G401 (cell line): ENCODE results near the gene PDE10A. TPM values are rescaled to one million over a fixed set of nuclear protein-coding genes. Genes with fewer than 3 reads are reported as not detected.
"Not testable (repeated sequence)": the region's sequence is repeated elsewhere in the genome, so short reads cannot be mapped to it uniquely, and the experiment has no call there.

Experiments used
- DNase-seq: peaks from one replicate; pipeline ENCODE4 v3.0.0-alpha.2; 2015; ENCODE audit warnings: low spot score
- in situ Hi-C: cut with HindIII; loops from 2 replicates; pipeline ENCODE4 v1.10.0; 2016; ENCODE audit warnings: low sequenced_read_pairs, mixed read lengths
- total RNA-seq: library from RNA; depleted of rRNA; stranded (reverse); fragments of >200 nt; shearing (Covaris generic); gene quantifications from 2 replicates; pipeline ENCODE4 v1.2.3, GENCODE V29; 2014

The PDE10A gene
- total RNA-seq, 1 experiment from 2014 or later: not detected

- DNase-seq, in situ Hi-C loops: not testable (repeated sequence)
These were observed 203.3 kb downstream of the PDE10A start for GRCh38 chr6:165459605-165460301.

GRCh38 chr6:165458134-165458533 is 204.9 kb downstream of the PDE10A start:
- in situ Hi-C loops: no loop called here
- no peak for DNase-seq

GRCh38 chr6:165456286-165456685 is 206.8 kb downstream of the PDE10A start:
- in situ Hi-C loops: no loop called here
- no peak for DNase-seq

- in situ Hi-C loops: no loop called here
These were observed 207.6 kb downstream of the PDE10A start for GRCh38 chr6:165455488-165455887.

GRCh38 chr6:165453395-165453794 is 209.6 kb downstream of the PDE10A start:
- in situ Hi-C loops: no loop called here

More at GRCh38 chr6:165455488-165455887, 207.6 kb downstream of the PDE10A start:
- DNase-seq: no peak

GRCh38 chr6:165451838-165452237 is 211.2 kb downstream of the PDE10A start:
- in situ Hi-C loops: no loop called here
- DNase-seq: no peak

More at GRCh38 chr6:165453395-165453794, 209.6 kb downstream of the PDE10A start:
- no peak for DNase-seq

- no peak for DNase-seq
- in situ Hi-C loops: no loop called here
These were observed 214.8 kb downstream of the PDE10A start for GRCh38 chr6:165448210-165448609.

GRCh38 chr6:165447141-165447540 is 215.9 kb downstream of the PDE10A start:
- in situ Hi-C loops: no loop called here
- DNase-seq: peak; percentile 49

- in situ Hi-C loops: no loop called here
- no peak for DNase-seq
These were observed 216.7 kb downstream of the PDE10A start for GRCh38 chr6:165446331-165446730.

- in situ Hi-C loops: no loop called here
- no peak for DNase-seq
These were observed 219.6 kb downstream of the PDE10A start for GRCh38 chr6:165443462-165443861.

GRCh38 chr6:165441181-165441580 is 221.9 kb downstream of the PDE10A start:
- in situ Hi-C loops: no loop called here
- DNase-seq: no peak

- peak; percentile 77 for DNase-seq
- in situ Hi-C loops: no loop called here
These were observed 223.0 kb downstream of the PDE10A start for GRCh38 chr6:165439928-165440554.

- in situ Hi-C loops: no loop called here
- DNase-seq: no peak
These were observed 236.1 kb downstream of the PDE10A start for GRCh38 chr6:165426892-165427291.

- in situ Hi-C loops: no loop called here
- no peak for DNase-seq
These were observed 240.8 kb downstream of the PDE10A start for GRCh38 chr6:165422192-165422591.

- in situ Hi-C loops: no loop called here
- DNase-seq: no peak
These were observed 245.7 kb downstream of the PDE10A start for GRCh38 chr6:165417278-165417865.

- in situ Hi-C loops: no loop called here
- no peak for DNase-seq
These were observed 258.3 kb downstream of the PDE10A start for GRCh38 chr6:165404697-165405096.

GRCh38 chr6:165404296-165404695 is 258.7 kb downstream of the PDE10A start:
- in situ Hi-C loops: no loop called here
- no peak for DNase-seq

GRCh38 chr6:165403006-165403595 is 259.9 kb downstream of the PDE10A start:
- in situ Hi-C loops: no loop called here
- DNase-seq: no peak

- DNase-seq: no peak
- in situ Hi-C loops: no loop called here
These were observed 261.9 kb downstream of the PDE10A start for GRCh38 chr6:165401092-165401491.

- no peak for DNase-seq
- in situ Hi-C loops: no loop called here
These were observed 272.6 kb downstream of the PDE10A start for GRCh38 chr6:165390475-165390874.
